K562 (cell line): ENCODE data around the gene SUPT3H. TPM values are rescaled to one million over a fixed set of nuclear protein-coding genes. Genes with fewer than 3 reads are reported as not detected.

Source experiments
- ATAC-seq: fragments of 200-7000 bp; cut with Tn5 transposase; 3 replicates; pipeline ENCODE4 v1.9.1; 2020; ENCODE audit warnings: moderate library complexity
- BruUV-seq: library from RNA; stranded (reverse); fragments of 400-500 nt; replicated peaks from 2 replicates; lab custom pipeline; 2021; lab: Mats Ljungman, UMichigan
- CTCF ChIA-PET: fragments of 300-600 bp; formaldehyde crosslinking; extraction: SDS; loops from one replicate; lab custom pipeline; 2021; ENCODE audit warnings: low intra/inter-chr PET ratio; lab: Yijun Ruan, JAX
- POLR2A ChIA-PET: fragments of 300-600, 350-650 bp; sonication (Branson Sonifier 250); formaldehyde crosslinking; extraction: SDS; loops from one replicate; lab custom pipeline; 2021; ENCODE audit warnings: antibody characterized with exemption, inconsistent platforms; lab: Yijun Ruan, JAX
- DNase-seq, 4 experiments: peaks; one replicate each; pipeline versions ENCODE4 v3.0.0 to v3.0.0-alpha.2; 2011 to 2018; ENCODE audit warnings: low spot score in 3 of 4, mixed read lengths in 3 of 4; ENCODE audit errors: extremely low read depth in 1 of 4
- FAIRE-seq: peaks from 2 replicates; lab custom pipeline; 2011; peaks lifted over from hg19 to GRCh38; lab: Jason Lieb, UNC
- H2AFZ ChIP-seq: 2 replicates; pipeline ENCODE4 v1.6.0; 2011; ENCODE audit warnings: low read depth, low read length, control low read depth, inconsistent platforms
- H3K27ac ChIP-seq: fragments of 200-600 bp; 3 replicates; pipeline ENCODE4 v1.8.0; 2011; ENCODE audit warnings: low read depth, mild to moderate bottlenecking, control low read depth, inconsistent platforms, low read length, moderate library complexity, mixed read lengths; ENCODE audit errors: extremely low read depth
- H3K27me3 ChIP-seq, 2 experiments: fragments of 300-600 bp in 1 of 2; 2 replicates in 1 of 2; 3 replicates in 1 of 2; pipeline versions ENCODE4 v1.6.0 to v1.8.0; 2011; ENCODE audit warnings: inconsistent platforms in 2 of 2, low read length in 2 of 2, mild to moderate bottlenecking in 1 of 2, mixed read lengths in 1 of 2, moderate library complexity in 1 of 2; ENCODE audit not compliant: control insufficient read depth in 2 of 2, insufficient read depth in 2 of 2
- H3K36me3 ChIP-seq: fragments of 300-600 bp; 3 replicates; pipeline ENCODE4 v1.8.0; 2011; ENCODE audit warnings: mild to moderate bottlenecking, low read length, inconsistent platforms; ENCODE audit not compliant: control insufficient read depth, insufficient read depth
- H3K4me1 ChIP-seq, 2 experiments: fragments of 200-600 bp in 1 of 2; replicated peaks in 1 of 2; 2 replicates in 1 of 2; 3 replicates in 1 of 2; pipeline versions ENCODE4 v1.5.1 to v1.8.0; 2011; ENCODE audit warnings: inconsistent platforms in 2 of 2, low read length in 2 of 2, mild to moderate bottlenecking in 1 of 2, mixed read lengths in 1 of 2, moderate library complexity in 1 of 2; ENCODE audit not compliant: control insufficient read depth in 2 of 2, insufficient read depth in 2 of 2
- H3K4me2 ChIP-seq: 2 replicates; pipeline ENCODE4 v1.6.1; 2011; ENCODE audit warnings: low read length, control low read depth, inconsistent platforms, mixed read lengths; ENCODE audit not compliant: insufficient read depth
- H3K4me3 ChIP-seq: fragments of 200-600 bp; sonication (generic), shearing (Covaris generic); 2 replicates; pipeline ENCODE4 v1.5.1; 2016; ENCODE audit warnings: control low read depth, inconsistent platforms
- H3K79me2 ChIP-seq: fragments of 200-600 bp; 3 replicates; pipeline ENCODE4 v1.8.0; 2011; ENCODE audit warnings: low read length, inconsistent platforms; ENCODE audit not compliant: control insufficient read depth, insufficient read depth
- H3K9ac ChIP-seq, 2 experiments: 2 replicates each; pipeline versions ENCODE4 v1.6.0 to v1.6.1; 2011; ENCODE audit warnings: low read depth in 2 of 2, low read length in 2 of 2, control low read depth in 1 of 2, inconsistent platforms in 1 of 2, mild to moderate bottlenecking in 1 of 2, mixed read lengths in 1 of 2; ENCODE audit not compliant: insufficient read depth in 1 of 2
- H3K9me1 ChIP-seq: one replicate; pipeline ENCODE4 v1.6.0; 2011; ENCODE audit warnings: inconsistent platforms, mild to moderate bottlenecking, low read length, moderate library complexity; ENCODE audit not compliant: control insufficient read depth, insufficient read depth
- H3K9me3 ChIP-seq: replicated peaks from 2 replicates; pipeline ENCODE4 v1.5.1; 2011; ENCODE audit warnings: low read depth, low read length, inconsistent platforms; ENCODE audit not compliant: control insufficient read depth, insufficient read depth
- H4K20me1 ChIP-seq: replicated peaks from 2 replicates; pipeline ENCODE4 v1.6.1; 2011; ENCODE audit warnings: low read length, inconsistent platforms, mixed read lengths; ENCODE audit not compliant: control insufficient read depth, insufficient read depth
- KLF16 ChIP-seq: IDR thresholded peaks from 2 replicates; pipeline ENCODE4 v1.6.1; 2016; ENCODE audit warnings: antibody characterized with exemption
- ZNF778 ChIP-seq: fragments of 450-650 bp; formaldehyde crosslinking; IDR thresholded peaks from 2 replicates; pipeline ENCODE4 v1.4.0; 2020; ENCODE audit warnings: mild to moderate bottlenecking, moderate library complexity
- WGBS: fragments of 100-300 bp; shearing (Covaris generic); methylation state at CpG from one replicate; pipeline ENCODE4 v1.1.6; 2016; ENCODE audit warnings: low coverage, mixed read lengths; ENCODE audit not compliant: insufficient coverage; ENCODE audit errors: missing lambda C conversion rate; 5-methylcytosine and 5-hydroxymethylcytosine counted together
- in situ Hi-C: fragments of 300-500 bp; cut with MboI; formaldehyde crosslinking; loops from 4 replicates; pipeline ENCODE4 v1.15.0; 2018; ENCODE audit warnings: inconsistent platforms, mixed read lengths
- intact Hi-C: fragments of 100-400 bp; cut with micrococcal nuclease; formaldehyde crosslinking; loops from 2 replicates; pipeline ENCODE4 v1.14.2; 2022
- polyA plus RNA-seq, 8 experiments: library from polyadenylated mRNA; depleted of rRNA in 4 of 8; stranded (reverse) in 5 of 8; unstranded in 3 of 8; fragments of >200 nt; fragmentation: Nextera tagmentation in 2 of 8; fragmentation: Illumina TruSeq in 1 of 8; extraction: Ambion mirVana in 2 of 8; extraction: Trizol in 1 of 8; gene quantifications; 2 replicates each; pipeline versions ENCODE4 v1.2.1 to v1.2.3, GENCODE V29; 2011 to 2014; ENCODE audit warnings: inconsistent platforms in 1 of 8, missing spikeins in 1 of 8
- total RNA-seq, 7 experiments: library from RNA; depleted of rRNA in 6 of 7; stranded (reverse); fragments of >200 nt in 6 of 7; fragmentation: Illumina TruSeq in 2 of 7; extraction: Trizol in 2 of 7; gene quantifications; 2 replicates each; pipeline versions ENCODE4 v1.2.1 to v1.2.3, GENCODE V29; 2011 to 2021; ENCODE audit warnings: low replicate concordance in 1 of 7
- TF ChIP-seq, protein P1 (sequence below), 3 experiments: IDR thresholded peaks in 2 of 3; conservative IDR thresholded peaks in 1 of 3; 2 replicates each; pipeline ENCODE4 v1.5.1; 2011 to 2012; ENCODE audit warnings: low read length in 3 of 3, mild to moderate bottlenecking in 3 of 3, control low read depth in 2 of 3, improper control_type of control experiment in 1 of 3, inconsistent platforms in 1 of 3, low read depth in 1 of 3, mixed read lengths in 1 of 3, moderate library complexity in 1 of 3; ENCODE audit not compliant: insufficient read depth in 2 of 3

The SUPT3H gene
- total and polyA plus RNA-seq, 9 of the 15 experiments (the other 6 are each of a cell fraction or from before 2014, with no cell fraction given) = 7.2 to 16.3 (median 11.9) TPM

DNA sequence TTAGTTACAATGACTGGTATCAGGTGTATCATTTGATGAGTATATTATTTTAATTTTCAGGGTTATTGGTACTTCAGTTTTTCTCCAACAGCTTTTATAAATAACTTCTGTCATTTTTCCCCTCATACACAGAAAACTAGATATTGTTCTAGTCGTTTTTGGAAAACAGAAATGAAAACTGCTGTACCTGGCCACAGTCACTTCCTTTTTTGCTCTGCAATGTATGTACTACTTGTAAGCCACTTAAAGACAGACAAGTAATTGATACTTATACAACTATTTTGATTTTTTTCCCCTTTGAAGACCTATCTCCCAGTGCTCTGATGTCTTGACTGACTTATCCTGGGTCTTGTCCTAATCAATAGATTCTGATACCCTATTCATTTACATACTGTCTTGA, 268.2 kb downstream of the SUPT3H start:
- no peak overlapping the region for H3K4me3 ChIP-seq
- ATAC-seq (no peak), DNase-seq (no peak), FAIRE-seq (no peak)
- H3K4me1 ChIP-seq = no peaks in the 10 kb centered on the region
- no peak overlapping the region for H3K4me2 ChIP-seq
- H3K9me1 ChIP-seq = no peaks in the 10 kb centered on the region
- no peak overlapping the region for H3K27ac ChIP-seq
- in situ Hi-C loops = no loop called here
- no peaks in the 10 kb centered on the region for H3K36me3 ChIP-seq
- H3K79me2 ChIP-seq = no peaks in the 10 kb centered on the region
- no peaks in the 10 kb centered on the region for H3K27me3 ChIP-seq
- H4K20me1 ChIP-seq = no peaks in the 10 kb centered on the region
- intact Hi-C loops = no loop called here
- CTCF ChIA-PET = no interaction called here
- no peak overlapping the region for H2AFZ ChIP-seq
- TF ChIP-seq ZNF778 (CRISPR knock-in tag) (no peak), KLF16 (no peak)
- TF ChIP-seq, protein P1, sequence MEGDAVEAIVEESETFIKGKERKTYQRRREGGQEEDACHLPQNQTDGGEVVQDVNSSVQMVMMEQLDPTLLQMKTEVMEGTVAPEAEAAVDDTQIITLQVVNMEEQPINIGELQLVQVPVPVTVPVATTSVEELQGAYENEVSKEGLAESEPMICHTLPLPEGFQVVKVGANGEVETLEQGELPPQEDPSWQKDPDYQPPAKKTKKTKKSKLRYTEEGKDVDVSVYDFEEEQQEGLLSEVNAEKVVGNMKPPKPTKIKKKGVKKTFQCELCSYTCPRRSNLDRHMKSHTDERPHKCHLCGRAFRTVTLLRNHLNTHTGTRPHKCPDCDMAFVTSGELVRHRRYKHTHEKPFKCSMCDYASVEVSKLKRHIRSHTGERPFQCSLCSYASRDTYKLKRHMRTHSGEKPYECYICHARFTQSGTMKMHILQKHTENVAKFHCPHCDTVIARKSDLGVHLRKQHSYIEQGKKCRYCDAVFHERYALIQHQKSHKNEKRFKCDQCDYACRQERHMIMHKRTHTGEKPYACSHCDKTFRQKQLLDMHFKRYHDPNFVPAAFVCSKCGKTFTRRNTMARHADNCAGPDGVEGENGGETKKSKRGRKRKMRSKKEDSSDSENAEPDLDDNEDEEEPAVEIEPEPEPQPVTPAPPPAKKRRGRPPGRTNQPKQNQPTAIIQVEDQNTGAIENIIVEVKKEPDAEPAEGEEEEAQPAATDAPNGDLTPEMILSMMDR (IDR thresholded peaks at IDR 0.05 in 2 of 3, conservative IDR thresholded peaks at IDR 0.05 in 1 of 3; ENCODE audit: insufficient read depth in 2 of 3, low read depth in 1 of 3, low read length in 3 of 3) = no peak
- TF ChIP-seq, all 486 proteins: peak for 0
- Histone ChIP-seq H3K9ac (no peak overlapping the region), H3K9me3 (no peaks in the 10 kb centered on the region)
- POLR2A ChIA-PET = no interaction called here
- BruUV-seq = no TSS peak
- WGBS = 0% methylated on average over 1 of the region's 1 CpG
